Embryonic facial prominence (tissue), 1 donor: Measurements from ENCODE around the gene ERMP1.
"Not testable (repeated sequence)": the region's sequence is repeated elsewhere in the genome, so short reads cannot be mapped to it uniquely, and the experiment has no call there.

Experiments used
- DNase-seq: peaks from one replicate; pipeline ENCODE4 v3.0.0-alpha.2; 2016; ENCODE audit errors: extremely low spot score

The ERMP1 gene

DNA sequence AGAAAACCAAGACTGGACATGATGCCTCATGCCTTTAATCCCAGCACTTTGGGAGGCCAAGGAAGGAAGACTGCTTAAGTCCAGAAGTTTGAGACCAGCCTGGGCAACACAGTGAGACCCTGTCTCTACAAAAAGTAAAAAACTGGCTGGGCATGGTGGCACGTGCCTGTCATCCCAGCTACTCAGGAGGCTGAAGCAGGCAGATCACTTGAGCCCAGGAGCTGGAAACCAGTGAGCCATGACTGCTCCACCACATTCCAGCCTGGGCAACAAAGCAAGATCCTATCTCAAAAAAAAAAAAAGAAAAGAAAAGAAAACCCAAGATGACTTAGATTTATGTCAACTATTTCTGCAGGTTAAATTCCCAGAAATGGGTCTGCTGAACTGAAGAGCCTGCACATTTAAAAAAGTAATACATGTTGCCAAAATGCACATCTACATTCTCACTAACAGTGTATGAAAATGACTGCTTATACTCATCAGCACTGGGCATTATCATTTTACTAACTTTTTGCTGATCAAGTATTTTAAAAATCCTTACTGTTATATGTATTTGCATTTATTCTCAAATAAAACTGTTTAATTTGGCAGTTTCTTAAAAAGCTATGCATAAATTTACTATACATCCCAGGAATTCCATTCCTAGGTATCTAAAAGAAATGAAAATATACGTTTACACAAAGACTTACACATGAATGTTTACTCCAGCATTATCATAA, 14.3 kb downstream of the ERMP1 start:
- DNase-seq = no peak

DNA sequence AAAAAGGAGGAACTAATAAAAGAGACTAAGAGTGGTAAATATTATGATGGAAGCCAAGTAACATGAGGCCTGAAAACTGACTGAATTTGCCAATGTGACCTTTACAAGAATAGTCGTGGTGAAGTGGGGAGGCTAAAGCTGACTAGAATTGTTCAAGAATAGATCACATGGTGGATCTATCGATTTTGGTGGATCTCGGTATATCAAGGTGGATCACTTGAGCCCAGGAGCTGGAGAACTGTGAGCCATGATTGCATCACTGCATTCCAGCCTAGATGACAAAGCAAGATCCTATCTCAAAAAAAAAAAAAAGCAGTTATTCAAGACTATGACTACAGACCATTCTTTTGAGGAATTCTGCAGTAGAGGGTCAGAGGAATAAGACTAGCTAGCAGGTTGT, 15.1 kb downstream of the ERMP1 start:
- no peak for DNase-seq

DNA sequence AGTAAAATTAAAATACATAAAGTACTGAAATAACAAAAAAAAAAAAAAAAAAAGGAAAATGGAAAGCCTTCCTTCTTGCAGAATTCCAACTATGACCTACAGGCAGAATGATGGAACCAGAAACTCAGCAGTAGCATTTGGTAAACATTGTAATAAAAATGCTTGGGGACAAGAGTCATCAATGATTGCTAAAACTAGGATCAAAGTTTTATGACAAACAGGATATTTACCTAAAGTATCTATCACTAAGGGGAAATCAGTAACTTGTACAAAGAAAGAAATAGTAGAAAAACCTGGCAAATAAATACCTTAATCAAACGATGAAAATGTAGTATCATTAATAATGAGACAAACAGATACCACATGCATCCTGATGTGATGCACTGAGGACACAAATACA, 17.5 kb downstream of the ERMP1 start:
- DNase-seq = no peak

DNA sequence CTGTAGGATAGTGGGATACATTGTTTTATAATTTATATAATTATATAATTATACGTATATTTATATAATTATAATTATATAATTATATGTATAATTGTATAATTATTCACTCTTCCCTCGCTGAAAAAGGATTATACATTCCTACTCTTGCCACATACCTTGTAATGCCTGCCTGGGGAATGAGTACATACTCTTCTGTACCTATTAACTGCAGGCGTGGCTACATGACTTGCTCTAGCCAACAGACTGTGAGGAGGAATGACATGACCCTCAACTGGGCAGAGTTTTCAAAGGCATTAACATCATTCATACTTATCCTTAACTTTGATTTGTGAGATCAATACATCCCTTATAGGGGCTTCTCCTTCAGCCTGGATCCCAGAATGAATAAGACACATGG, 19.1 kb downstream of the ERMP1 start:
- no peak for DNase-seq

DNA sequence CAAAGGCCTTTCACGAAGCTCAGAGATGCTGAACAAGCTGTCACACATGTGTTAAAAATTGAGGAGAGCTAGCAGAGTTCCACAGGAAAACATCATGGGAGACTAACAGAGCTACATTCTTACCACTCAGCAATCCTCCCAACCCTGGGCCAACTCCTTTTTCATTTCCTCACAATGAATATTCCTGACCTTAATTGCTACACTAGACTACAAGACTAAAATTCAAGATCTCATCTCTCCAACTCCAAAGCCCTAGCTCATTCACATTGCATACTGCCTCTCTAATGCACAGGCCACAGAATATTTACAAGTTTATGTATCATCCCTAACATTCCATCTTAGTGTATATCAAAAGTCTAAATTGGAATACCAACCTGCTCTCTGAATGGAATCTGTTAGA, 21.2 kb downstream of the ERMP1 start:
- no peak for DNase-seq

- no peak for DNase-seq
Measured at GRCh38 chr9:5805478-5805877, 27.4 kb downstream of the ERMP1 start.

- DNase-seq = no peak
Measured at GRCh38 chr9:5801739-5802113, 31.2 kb downstream of the ERMP1 start.

GRCh38 chr9:5800969-5801738, 31.8 kb downstream of the ERMP1 start:
- DNase-seq = peak; percentile 11

DNA sequence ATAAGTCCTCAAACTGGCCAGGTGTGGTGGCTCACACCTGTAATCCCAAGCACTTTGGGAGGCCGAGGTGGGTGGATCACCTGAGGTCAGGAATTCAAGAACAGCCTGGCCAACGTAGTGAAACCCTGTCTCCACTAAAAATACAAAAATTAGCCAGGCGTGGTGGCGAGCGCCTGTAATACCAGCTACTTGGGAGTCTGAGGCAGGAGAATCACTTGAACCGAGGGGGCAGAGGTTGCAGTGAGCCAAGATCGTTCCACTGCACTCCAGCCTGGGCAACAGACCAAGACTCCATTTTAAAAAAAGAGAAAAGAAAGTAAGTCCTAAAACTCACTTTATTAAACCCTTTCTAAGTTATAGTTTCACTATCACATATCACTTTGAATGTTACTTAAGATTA, 32.5 kb downstream of the ERMP1 start:
- DNase-seq = not testable (repeated sequence)

GRCh38 chr9:5799314-5799713, 33.6 kb downstream of the ERMP1 start:
- no peak for DNase-seq

GRCh38 chr9:5798581-5798980, 34.3 kb downstream of the ERMP1 start:
- DNase-seq = no peak

- DNase-seq = no peak
Measured at GRCh38 chr9:5796298-5796697, 36.6 kb downstream of the ERMP1 start.

DNA sequence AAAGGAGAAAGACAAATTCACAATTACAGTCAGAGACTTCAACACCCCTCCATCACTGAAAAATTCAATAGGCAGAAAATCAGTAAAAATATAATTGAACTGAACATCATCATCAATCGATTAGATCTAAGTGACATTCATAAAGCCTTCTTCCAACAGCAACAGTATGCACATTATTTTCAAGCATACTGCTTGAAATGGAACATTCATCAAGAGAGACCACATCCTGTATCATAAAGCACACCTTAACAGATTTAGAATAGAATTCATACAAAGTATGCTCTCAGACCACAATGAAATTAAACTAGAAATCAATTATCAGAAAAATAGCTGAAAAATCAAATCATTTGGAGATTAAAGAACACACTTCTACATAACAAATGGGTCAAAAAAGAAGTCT, 39.1 kb downstream of the ERMP1 start:
- no peak for DNase-seq

GRCh38 chr9:5791870-5792269, 41.0 kb downstream of the ERMP1 start:
- no peak for DNase-seq

DNA sequence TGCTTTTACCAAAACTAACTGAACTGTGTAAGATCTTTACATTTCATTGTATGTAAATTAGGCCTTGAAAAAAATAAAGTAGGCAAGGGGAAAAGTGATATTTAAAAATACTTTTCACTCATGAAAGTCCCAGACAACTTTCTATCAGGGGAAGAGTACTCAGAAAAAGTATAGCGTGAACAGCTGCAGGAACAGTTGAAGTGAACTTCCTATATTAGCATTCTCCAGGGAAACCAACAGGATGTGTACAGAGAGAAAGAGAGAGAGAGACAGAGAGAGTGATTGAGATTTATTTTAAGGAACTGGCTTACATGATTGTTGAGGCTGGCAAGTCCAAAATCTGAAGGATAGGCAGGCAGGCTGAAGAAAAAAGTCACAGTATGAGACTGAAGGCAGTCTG, 42.0 kb downstream of the ERMP1 start:
- no peak for DNase-seq

- DNase-seq = no peak
Measured at GRCh38 chr9:5789489-5789888, 43.4 kb downstream of the ERMP1 start.

DNA sequence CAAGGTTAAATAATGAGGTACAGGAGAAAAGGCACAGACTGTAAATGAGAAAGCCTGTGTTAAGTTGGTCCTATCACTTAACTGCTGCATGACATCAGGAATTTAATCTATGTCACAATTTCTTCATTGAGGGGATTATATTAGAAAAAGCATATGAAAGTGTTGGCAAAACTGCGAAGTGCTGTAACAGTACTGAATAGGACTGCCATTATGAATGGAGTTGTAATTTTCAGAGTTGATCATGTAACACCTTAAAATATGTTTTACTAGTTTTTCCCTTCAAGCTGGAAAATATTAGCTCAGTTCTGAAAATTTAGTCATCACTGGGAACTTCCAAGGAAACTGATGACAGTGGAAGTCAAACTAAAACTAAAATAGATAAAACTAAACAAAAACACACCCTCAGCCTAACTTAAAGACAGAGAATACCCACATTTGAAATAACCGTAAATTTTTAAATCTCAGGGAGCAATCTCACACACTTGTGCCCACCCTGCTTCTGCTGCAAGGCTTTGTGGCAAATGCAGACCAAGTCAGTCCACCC, 45.1 kb downstream of the ERMP1 start:
- DNase-seq = no peak

GRCh38 chr9:5787220-5787619, 45.7 kb downstream of the ERMP1 start:
- DNase-seq = no peak

- DNase-seq = no peak
Measured at GRCh38 chr9:5786370-5787127, 46.4 kb downstream of the ERMP1 start.

- no peak for DNase-seq
Measured at GRCh38 chr9:5784526-5785315, 48.2 kb downstream of the ERMP1 start.

- DNase-seq = no peak
Measured at GRCh38 chr9:5783982-5784381, 48.9 kb downstream of the ERMP1 start.

DNA sequence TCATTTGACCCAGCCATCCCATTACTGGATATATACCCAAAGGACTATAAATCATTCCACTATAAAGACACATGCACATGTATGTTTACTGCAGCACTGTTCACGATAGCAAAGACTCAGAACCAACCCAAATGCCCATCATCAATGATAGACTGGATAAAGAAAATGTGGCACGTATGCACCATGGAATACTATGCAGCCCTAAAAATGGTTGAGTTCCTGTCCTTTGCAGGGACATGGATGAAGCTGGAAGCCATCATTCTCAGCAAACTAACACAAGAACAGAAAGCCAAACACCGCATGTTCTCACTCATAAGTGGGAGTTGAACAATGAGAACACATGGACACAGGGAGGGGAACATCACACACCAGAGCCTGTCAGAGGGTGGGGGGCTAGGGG, 49.5 kb downstream of the ERMP1 start:
- DNase-seq = not testable (repeated sequence)
